ENCODE data around the gene NFIL3.

DNA sequence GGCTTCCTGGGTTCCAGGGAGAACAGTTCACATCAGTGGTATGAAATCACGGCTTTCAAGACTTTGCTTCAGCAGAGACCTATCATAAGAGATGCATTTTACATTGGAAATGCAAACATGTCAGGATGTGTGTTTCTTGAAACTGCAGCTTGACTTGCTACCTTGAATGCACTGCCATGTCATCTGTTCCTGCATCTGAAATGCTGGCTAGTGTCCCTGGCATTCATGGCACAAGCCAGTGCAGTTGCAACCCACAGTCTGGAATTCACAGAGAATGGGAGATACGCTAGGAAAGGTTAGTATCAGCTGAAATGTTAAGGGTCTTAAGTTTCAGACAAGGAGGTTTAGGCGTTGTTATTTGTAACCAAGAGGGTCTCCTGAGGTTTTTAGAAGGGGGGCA is 24.7 kb downstream of the NFIL3 start:
- TF ChIP-seq, protein P1, sequence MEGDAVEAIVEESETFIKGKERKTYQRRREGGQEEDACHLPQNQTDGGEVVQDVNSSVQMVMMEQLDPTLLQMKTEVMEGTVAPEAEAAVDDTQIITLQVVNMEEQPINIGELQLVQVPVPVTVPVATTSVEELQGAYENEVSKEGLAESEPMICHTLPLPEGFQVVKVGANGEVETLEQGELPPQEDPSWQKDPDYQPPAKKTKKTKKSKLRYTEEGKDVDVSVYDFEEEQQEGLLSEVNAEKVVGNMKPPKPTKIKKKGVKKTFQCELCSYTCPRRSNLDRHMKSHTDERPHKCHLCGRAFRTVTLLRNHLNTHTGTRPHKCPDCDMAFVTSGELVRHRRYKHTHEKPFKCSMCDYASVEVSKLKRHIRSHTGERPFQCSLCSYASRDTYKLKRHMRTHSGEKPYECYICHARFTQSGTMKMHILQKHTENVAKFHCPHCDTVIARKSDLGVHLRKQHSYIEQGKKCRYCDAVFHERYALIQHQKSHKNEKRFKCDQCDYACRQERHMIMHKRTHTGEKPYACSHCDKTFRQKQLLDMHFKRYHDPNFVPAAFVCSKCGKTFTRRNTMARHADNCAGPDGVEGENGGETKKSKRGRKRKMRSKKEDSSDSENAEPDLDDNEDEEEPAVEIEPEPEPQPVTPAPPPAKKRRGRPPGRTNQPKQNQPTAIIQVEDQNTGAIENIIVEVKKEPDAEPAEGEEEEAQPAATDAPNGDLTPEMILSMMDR (IDR thresholded peaks at IDR 0.05; ENCODE audit: control extremely low read depth in 1 of 3, insufficient read depth in 1 of 3, low read depth in 1 of 3, low read length in 3 of 3): no peak
- no peak for TF ChIP-seq CEBPB (IDR thresholded peaks at IDR 0.05; ENCODE audit: low read depth, low read length)
- no peak for TF ChIP-seq RFX5 (IDR thresholded peaks at IDR 0.05; ENCODE audit: borderline replicate concordance, low read depth, low read length)
- TF ChIP-seq BACH1 (IDR thresholded peaks at IDR 0.05; ENCODE audit: low read length): no peak
- TF ChIP-seq, protein P2, sequence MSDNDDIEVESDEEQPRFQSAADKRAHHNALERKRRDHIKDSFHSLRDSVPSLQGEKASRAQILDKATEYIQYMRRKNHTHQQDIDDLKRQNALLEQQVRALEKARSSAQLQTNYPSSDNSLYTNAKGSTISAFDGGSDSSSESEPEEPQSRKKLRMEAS (IDR thresholded peaks at IDR 0.05): no peak
- no peak for TF ChIP-seq POLR2AphosphoS5 (IDR thresholded peaks at IDR 0.05; ENCODE audit: low read depth, low read length)
- no peak for TF ChIP-seq EP300 (IDR thresholded peaks at IDR 0.05; ENCODE audit: borderline replicate concordance in 1 of 2, low read depth in 2 of 2, low read length in 2 of 2)
- no peak for TF ChIP-seq SIRT6 (IDR thresholded peaks at IDR 0.05; ENCODE audit: low read length)
- no peak for TF ChIP-seq NRF1 (IDR thresholded peaks at IDR 0.05; ENCODE audit: low read depth, low read length)
- TF ChIP-seq GABPA (IDR thresholded peaks at IDR 0.05; ENCODE audit: borderline replicate concordance, insufficient read depth, low read length): no peak
- TF ChIP-seq POLR2A (IDR thresholded peaks at IDR 0.05; ENCODE audit: control extremely low read depth in 1 of 2, low read depth in 2 of 2, low read length in 2 of 2): no peak
- no peak for TF ChIP-seq MAFK (IDR thresholded peaks at IDR 0.05; ENCODE audit: low read depth, low read length)
- no peak for TF ChIP-seq JUN (IDR thresholded peaks at IDR 0.05; ENCODE audit: low read depth, low read length)
- TF ChIP-seq, protein P3, sequence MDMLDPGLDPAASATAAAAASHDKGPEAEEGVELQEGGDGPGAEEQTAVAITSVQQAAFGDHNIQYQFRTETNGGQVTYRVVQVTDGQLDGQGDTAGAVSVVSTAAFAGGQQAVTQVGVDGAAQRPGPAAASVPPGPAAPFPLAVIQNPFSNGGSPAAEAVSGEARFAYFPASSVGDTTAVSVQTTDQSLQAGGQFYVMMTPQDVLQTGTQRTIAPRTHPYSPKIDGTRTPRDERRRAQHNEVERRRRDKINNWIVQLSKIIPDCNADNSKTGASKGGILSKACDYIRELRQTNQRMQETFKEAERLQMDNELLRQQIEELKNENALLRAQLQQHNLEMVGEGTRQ (IDR thresholded peaks at IDR 0.05; ENCODE audit: low read length): no peak

All from H1 (cell line).